Mucosa of rectum (tissue), 2 donors: ENCODE results near the gene HVCN1.
"Not testable (repeated sequence)": the region's sequence is repeated elsewhere in the genome, so short reads cannot be mapped to it uniquely, and the experiment has no call there.

ENCODE experiments used
- H3K27ac ChIP-seq, 2 donors: one replicate each; pipeline ENCODE4 v1.7.0; 2013; ENCODE audit warnings: inconsistent platforms in 2 of 2, low read depth in 2 of 2, low read length in 2 of 2
- H3K27me3 ChIP-seq, 2 donors: one replicate each; pipeline ENCODE4 v1.7.0; 2013; ENCODE audit warnings: low read length in 2 of 2; ENCODE audit not compliant: control insufficient read depth in 2 of 2, insufficient read depth in 2 of 2
- H3K36me3 ChIP-seq, 2 donors: one replicate each; pipeline ENCODE4 v1.7.0; 2013; ENCODE audit warnings: low read length in 2 of 2; ENCODE audit not compliant: control insufficient read depth in 2 of 2, insufficient read depth in 2 of 2
- H3K4me1 ChIP-seq, 2 donors: one replicate each; pipeline ENCODE4 v1.7.0; 2013; ENCODE audit warnings: low read length in 2 of 2, mild to moderate bottlenecking in 1 of 2; ENCODE audit not compliant: control insufficient read depth in 2 of 2, insufficient read depth in 2 of 2
- H3K4me3 ChIP-seq, 2 donors: one replicate each; pipeline ENCODE4 v1.7.0; 2013; ENCODE audit warnings: low read length in 2 of 2
- H3K9ac ChIP-seq, 2 donors: one replicate each; pipeline ENCODE4 v1.7.0; 2013; ENCODE audit warnings: low read length in 2 of 2, low read depth in 1 of 2, mild to moderate bottlenecking in 1 of 2
- H3K9me3 ChIP-seq, 2 donors: one replicate each; pipeline ENCODE4 v1.7.0; 2013; ENCODE audit warnings: low read length in 2 of 2; ENCODE audit not compliant: control insufficient read depth in 2 of 2
- donor health status: healthy.
- donor health status: Normal muscosa, but diverticular disease.

Gene HVCN1

GRCh38 chr12:110688446-110689280 lies at the start of gene HVCN1:
Gene HVCN1 (minus strand): TSS chr12:110689115. CDS start chr12:110683245, 5,870 bp downstream.
- peak within 1 kb of the TSS; percentile 59 to 62 for H3K27ac ChIP-seq
- peaks cover 5 to 10% of the 10 kb centered on the region in 2 donors for H3K27me3 ChIP-seq
- H3K4me3 ChIP-seq: peak within 1 kb of the TSS; percentile 66 to 80
- no peaks in the 10 kb centered on the region for H3K36me3 ChIP-seq
- peak within 1 kb of the TSS; percentile 66 to 69 for H3K9ac ChIP-seq
- H3K9me3 ChIP-seq: no peaks in the 10 kb centered on the region
- peaks cover 13 to 19% of the 10 kb centered on the region in 2 donors for H3K4me1 ChIP-seq

GRCh38 chr12:110737532-110737931 lies 48.6 kb upstream of the HVCN1 start:
- Histone ChIP-seq H3K9me3 (no peaks in the 10 kb centered on the region), H3K9ac (no peak overlapping the region), H3K4me3 (no peak overlapping the region), H3K27ac (no peak overlapping the region), H3K4me1 (peaks cover 26 to 29% of the 10 kb centered on the region in 2 donors), H3K27me3 (no peaks in the 10 kb centered on the region), H3K36me3 (peaks cover 0 to 5% of the 10 kb centered on the region in 2 donors)

- H3K36me3 ChIP-seq, H3K4me3 ChIP-seq, H3K9me3 ChIP-seq, H3K27me3 ChIP-seq, H3K27ac ChIP-seq, H3K9ac ChIP-seq: not testable (repeated sequence)
- peaks cover 26 to 29% of the 10 kb centered on the region in 2 donors for H3K4me1 ChIP-seq
These were observed 48.1 kb upstream of the HVCN1 start for GRCh38 chr12:110737016-110737415.

- Histone ChIP-seq H3K36me3 (peaks cover 21 to 34% of the 10 kb centered on the region in 2 donors), H3K27me3 (no peaks in the 10 kb centered on the region), H3K4me1 (peaks cover 17 to 18% of the 10 kb centered on the region in 2 donors), H3K27ac (no peak overlapping the region), H3K4me3 (no peak overlapping the region), H3K9me3 (no peaks in the 10 kb centered on the region), H3K9ac (no peak overlapping the region)
These were observed 45.0 kb upstream of the HVCN1 start for GRCh38 chr12:110733900-110734299.

- no peak overlapping the region for H3K9ac ChIP-seq
- H3K27me3 ChIP-seq: no peaks in the 10 kb centered on the region
- peaks cover 11 to 14% of the 10 kb centered on the region in 2 donors for H3K4me1 ChIP-seq
- no peak overlapping the region for H3K27ac ChIP-seq
- no peak overlapping the region for H3K4me3 ChIP-seq
- peaks cover 28 to 41% of the 10 kb centered on the region in 2 donors for H3K36me3 ChIP-seq
- H3K9me3 ChIP-seq: no peaks in the 10 kb centered on the region
These were observed 44.3 kb upstream of the HVCN1 start for GRCh38 chr12:110733089-110733715.

- no peak overlapping the region for H3K27ac ChIP-seq
These were observed 43.7 kb upstream of the HVCN1 start for GRCh38 chr12:110732572-110732971.

GRCh38 chr12:110731479-110731878 lies 42.6 kb upstream of the HVCN1 start:
- H3K9me3 ChIP-seq: no peaks in the 10 kb centered on the region
- H3K27me3 ChIP-seq: no peaks in the 10 kb centered on the region
- no peak overlapping the region for H3K9ac ChIP-seq
- peaks cover 11 to 14% of the 10 kb centered on the region in 2 donors for H3K4me1 ChIP-seq
- peaks cover 36 to 53% of the 10 kb centered on the region in 2 donors for H3K36me3 ChIP-seq
- no peak overlapping the region for H3K27ac ChIP-seq
- no peak overlapping the region for H3K4me3 ChIP-seq

More at GRCh38 chr12:110732572-110732971, 43.7 kb upstream of the HVCN1 start:
- Histone ChIP-seq H3K9ac (no peak overlapping the region), H3K4me1 (peaks cover 11 to 14% of the 10 kb centered on the region in 2 donors), H3K4me3 (no peak overlapping the region), H3K9me3 (no peaks in the 10 kb centered on the region), H3K36me3 (peaks cover 28 to 44% of the 10 kb centered on the region in 2 donors), H3K27me3 (no peaks in the 10 kb centered on the region)

GRCh38 chr12:110728628-110729027 lies 39.7 kb upstream of the HVCN1 start:
- Histone ChIP-seq H3K27me3 (no peaks in the 10 kb centered on the region), H3K36me3 (peaks cover 47 to 72% of the 10 kb centered on the region in 2 donors), H3K9ac (no peak overlapping the region), H3K27ac (peak overlapping the region in 1 of 2 donors; percentile 10), H3K4me1 (peaks cover 7% of the 10 kb centered on the region in 2 donors), H3K9me3 (no peaks in the 10 kb centered on the region), H3K4me3 (no peak overlapping the region)

GRCh38 chr12:110726708-110727369 lies 37.9 kb upstream of the HVCN1 start:
- Histone ChIP-seq H3K4me3 (no peak overlapping the region), H3K9me3 (no peaks in the 10 kb centered on the region), H3K9ac (no peak overlapping the region), H3K27ac (peak overlapping the region in 1 of 2 donors; percentile 25), H3K4me1 (peaks cover 0 to 2% of the 10 kb centered on the region in 2 donors), H3K27me3 (no peaks in the 10 kb centered on the region), H3K36me3 (peaks cover 59 to 85% of the 10 kb centered on the region in 2 donors)

GRCh38 chr12:110726028-110726427 lies 37.1 kb upstream of the HVCN1 start:
- Histone ChIP-seq H3K9ac (no peak overlapping the region), H3K9me3 (no peaks in the 10 kb centered on the region), H3K4me1 (no peaks in the 10 kb centered on the region), H3K4me3 (no peak overlapping the region), H3K27me3 (no peaks in the 10 kb centered on the region), H3K36me3 (peaks cover 61 to 86% of the 10 kb centered on the region in 2 donors), H3K27ac (no peak overlapping the region)
